Measurements from ENCODE around the gene CNGA1.

CNGA1 gene

GRCh38 chr4:47972181-47972580 lies 44.3 kb downstream of the CNGA1 start:
- Histone ChIP-seq H3K36me3 (ENCODE audit: insufficient read depth, low read length) (no peaks in the 10 kb centered on the region), H3K27me3 (ENCODE audit: insufficient read depth, low read length) (no peaks in the 10 kb centered on the region), H3K27ac (ENCODE audit: low read depth, low read length) (no peak overlapping the region), H3K4me1 (ENCODE audit: insufficient read depth, low read length) (no peaks in the 10 kb centered on the region), H3K4me3 (ENCODE audit: low read length) (no peak overlapping the region), H3K9me3 (ENCODE audit: insufficient read depth, low read depth, low read length) (no peaks in the 10 kb centered on the region), H3K9ac (ENCODE audit: low read depth, low read length) (no peak overlapping the region)
- no CpG with 5 or more reads among the region's 1 CpG for WGBS

- H3K27me3 ChIP-seq (ENCODE audit: insufficient read depth, low read length): no peaks in the 10 kb centered on the region
- no peak overlapping the region for H3K9ac ChIP-seq (ENCODE audit: low read depth, low read length)
- no peak overlapping the region for H3K4me3 ChIP-seq (ENCODE audit: low read length)
- H3K9me3 ChIP-seq (ENCODE audit: insufficient read depth, low read depth, low read length): no peaks in the 10 kb centered on the region
- no peaks in the 10 kb centered on the region for H3K4me1 ChIP-seq (ENCODE audit: insufficient read depth, low read length)
- no peaks in the 10 kb centered on the region for H3K36me3 ChIP-seq (ENCODE audit: insufficient read depth, low read length)
- no peak overlapping the region for H3K27ac ChIP-seq (ENCODE audit: low read depth, low read length)
Measured at GRCh38 chr4:47968847-47969246, 47.6 kb downstream of the CNGA1 start.

GRCh38 chr4:47954677-47955076 lies 61.8 kb downstream of the CNGA1 start:
- peaks cover 4% of the 10 kb centered on the region; the same call in 1 of the 2 replicates for H3K4me1 ChIP-seq (ENCODE audit: insufficient read depth, low read length)
- 86% methylated on average over 5 of the region's 6 CpGs for WGBS

DNA sequence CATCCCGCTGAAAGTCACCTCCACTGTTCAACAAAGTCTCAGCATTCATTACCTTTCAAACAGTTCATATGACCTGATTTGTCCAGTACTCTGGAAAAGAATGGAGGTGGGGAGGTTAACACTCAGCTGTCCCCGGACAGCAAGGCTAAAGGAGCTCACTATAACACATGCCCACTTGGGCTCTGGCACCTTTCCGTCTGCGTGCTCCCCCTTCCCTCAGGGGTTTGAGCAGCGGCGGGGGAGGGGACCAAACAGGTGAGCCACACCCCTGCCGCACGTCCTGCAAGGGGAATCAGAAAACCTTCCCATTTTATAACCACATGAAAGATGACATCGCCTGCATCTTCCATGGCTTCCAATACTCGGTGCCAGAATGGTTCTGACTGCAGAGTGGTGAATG lies 62.2 kb downstream of the CNGA1 start:
- H3K9ac ChIP-seq (ENCODE audit: low read depth, low read length): no peak overlapping the region
- H3K9me3 ChIP-seq (ENCODE audit: insufficient read depth, low read depth, low read length): no peaks in the 10 kb centered on the region
- H3K36me3 ChIP-seq (ENCODE audit: insufficient read depth, low read length): no peaks in the 10 kb centered on the region
- H3K4me1 ChIP-seq (ENCODE audit: insufficient read depth, low read length): peaks cover 4% of the 10 kb centered on the region; the same call in 1 of the 2 replicates
- no peak overlapping the region for H3K27ac ChIP-seq (ENCODE audit: low read depth, low read length)
- H3K4me3 ChIP-seq (ENCODE audit: low read length): no peak overlapping the region
- no peaks in the 10 kb centered on the region for H3K27me3 ChIP-seq (ENCODE audit: insufficient read depth, low read length)
- WGBS: 92% methylated on average over 10 of the region's 10 CpGs

More at GRCh38 chr4:47954677-47955076, 61.8 kb downstream of the CNGA1 start:
- no peaks in the 10 kb centered on the region for H3K9me3 ChIP-seq (ENCODE audit: insufficient read depth, low read depth, low read length)
- H3K27me3 ChIP-seq (ENCODE audit: insufficient read depth, low read length): no peaks in the 10 kb centered on the region
- no peaks in the 10 kb centered on the region for H3K36me3 ChIP-seq (ENCODE audit: insufficient read depth, low read length)
- H3K9ac ChIP-seq (ENCODE audit: low read depth, low read length): no peak overlapping the region
- no peak overlapping the region for H3K27ac ChIP-seq (ENCODE audit: low read depth, low read length)
- H3K4me3 ChIP-seq (ENCODE audit: low read length): no peak overlapping the region

- Histone ChIP-seq H3K9me3 (ENCODE audit: insufficient read depth, low read depth, low read length) (no peaks in the 10 kb centered on the region), H3K36me3 (ENCODE audit: insufficient read depth, low read length) (no peaks in the 10 kb centered on the region), H3K9ac (ENCODE audit: low read depth, low read length) (no peak overlapping the region), H3K27me3 (ENCODE audit: insufficient read depth, low read length) (no peaks in the 10 kb centered on the region), H3K4me1 (ENCODE audit: insufficient read depth, low read length) (peaks cover 5% of the 10 kb centered on the region; the same call in 1 of the 2 replicates), H3K4me3 (ENCODE audit: low read length) (no peak overlapping the region), H3K27ac (ENCODE audit: low read depth, low read length) (no peak overlapping the region)
- WGBS: 91% methylated on average over 4 of the region's 5 CpGs
Measured at GRCh38 chr4:47945930-47946726, 70.4 kb downstream of the CNGA1 start.

DNA sequence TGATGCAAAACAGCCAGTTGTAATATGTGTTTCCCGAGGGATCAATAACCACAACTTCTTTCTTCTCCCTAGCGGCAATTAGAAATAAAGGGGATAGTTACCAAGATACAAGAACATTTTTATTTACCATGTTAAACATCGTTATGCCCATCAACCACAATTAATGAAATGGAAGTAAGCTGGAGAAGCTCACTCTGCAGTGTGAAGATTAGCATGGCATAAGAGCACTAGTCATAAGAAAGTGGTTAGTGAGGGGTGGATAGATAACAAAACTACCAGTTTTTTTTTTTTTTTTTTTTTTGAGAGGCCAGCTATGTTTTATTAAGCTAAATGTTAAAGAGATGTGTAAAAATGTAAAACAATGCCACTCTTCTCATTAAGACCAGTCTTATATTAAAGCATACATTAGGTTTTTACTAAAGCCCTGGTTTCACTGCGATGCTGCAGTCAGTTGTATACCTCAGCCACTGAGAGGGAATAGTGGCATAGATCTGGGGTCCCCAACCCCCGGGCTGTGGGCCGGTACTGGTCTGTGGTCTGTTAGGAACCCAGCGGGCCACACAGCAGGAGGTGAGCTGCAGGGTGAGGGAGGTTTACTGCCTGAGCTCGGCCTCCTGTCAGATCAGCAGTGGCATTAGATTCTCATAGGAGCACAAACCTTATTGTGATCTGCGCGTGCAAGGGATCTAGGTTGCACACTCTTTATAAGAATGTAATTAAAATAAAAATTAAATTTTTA lies 74.2 kb downstream of the CNGA1 start:
- H3K4me3 ChIP-seq (ENCODE audit: low read length): no peak overlapping the region
- no peaks in the 10 kb centered on the region for H3K9me3 ChIP-seq (ENCODE audit: insufficient read depth, low read depth, low read length)
- no peak overlapping the region for H3K27ac ChIP-seq (ENCODE audit: low read depth, low read length)
- no peaks in the 10 kb centered on the region for H3K36me3 ChIP-seq (ENCODE audit: insufficient read depth, low read length)
- no peaks in the 10 kb centered on the region for H3K27me3 ChIP-seq (ENCODE audit: insufficient read depth, low read length)
- no peak overlapping the region for H3K9ac ChIP-seq (ENCODE audit: low read depth, low read length)
- peaks cover 5% of the 10 kb centered on the region; the same call in 1 of the 2 replicates for H3K4me1 ChIP-seq (ENCODE audit: insufficient read depth, low read length)
- 69% methylated on average over 8 of the region's 10 CpGs for WGBS

DNA sequence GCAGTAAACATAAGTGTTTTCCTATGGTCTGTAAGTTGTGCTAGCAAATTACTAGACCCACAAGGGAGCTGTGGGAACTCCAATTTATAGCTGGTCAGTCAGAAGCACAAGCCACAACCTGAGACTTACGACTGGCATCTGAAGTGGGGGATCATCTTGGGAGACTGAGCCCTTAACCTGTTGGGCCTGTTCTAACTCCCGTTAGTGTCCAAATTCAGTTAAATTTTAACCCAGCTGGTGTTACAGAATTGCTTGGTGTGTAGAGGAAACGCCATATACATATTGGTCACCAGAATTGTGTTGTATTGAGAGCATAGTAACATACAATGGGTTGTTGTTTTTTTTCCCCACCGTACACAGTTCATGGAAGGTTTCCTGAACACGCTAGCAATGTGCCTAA lies 77.0 kb downstream of the CNGA1 start:
- Histone ChIP-seq H3K9me3 (ENCODE audit: insufficient read depth, low read depth, low read length) (no peaks in the 10 kb centered on the region), H3K36me3 (ENCODE audit: insufficient read depth, low read length) (no peaks in the 10 kb centered on the region), H3K9ac (ENCODE audit: low read depth, low read length) (no peak overlapping the region), H3K27me3 (ENCODE audit: insufficient read depth, low read length) (no peaks in the 10 kb centered on the region), H3K4me1 (ENCODE audit: insufficient read depth, low read length) (peaks cover 5% of the 10 kb centered on the region; the same call in 1 of the 2 replicates), H3K27ac (ENCODE audit: low read depth, low read length) (no peak overlapping the region), H3K4me3 (ENCODE audit: low read length) (no peak overlapping the region)
- 92% methylated on average over 5 of the region's 5 CpGs for WGBS

GRCh38 chr4:47936336-47936735 lies 80.1 kb downstream of the CNGA1 start:
- H3K27me3 ChIP-seq (ENCODE audit: insufficient read depth, low read length): no peaks in the 10 kb centered on the region
- H3K9ac ChIP-seq (ENCODE audit: low read depth, low read length): no peak overlapping the region
- H3K36me3 ChIP-seq (ENCODE audit: insufficient read depth, low read length): no peaks in the 10 kb centered on the region
- no peaks in the 10 kb centered on the region for H3K9me3 ChIP-seq (ENCODE audit: insufficient read depth, low read depth, low read length)
- H3K4me3 ChIP-seq (ENCODE audit: low read length): no peak overlapping the region
- WGBS: 92% methylated on average over 6 of the region's 6 CpGs
- no peaks in the 10 kb centered on the region for H3K4me1 ChIP-seq (ENCODE audit: insufficient read depth, low read length)
- no peak overlapping the region for H3K27ac ChIP-seq (ENCODE audit: low read depth, low read length)

DNA sequence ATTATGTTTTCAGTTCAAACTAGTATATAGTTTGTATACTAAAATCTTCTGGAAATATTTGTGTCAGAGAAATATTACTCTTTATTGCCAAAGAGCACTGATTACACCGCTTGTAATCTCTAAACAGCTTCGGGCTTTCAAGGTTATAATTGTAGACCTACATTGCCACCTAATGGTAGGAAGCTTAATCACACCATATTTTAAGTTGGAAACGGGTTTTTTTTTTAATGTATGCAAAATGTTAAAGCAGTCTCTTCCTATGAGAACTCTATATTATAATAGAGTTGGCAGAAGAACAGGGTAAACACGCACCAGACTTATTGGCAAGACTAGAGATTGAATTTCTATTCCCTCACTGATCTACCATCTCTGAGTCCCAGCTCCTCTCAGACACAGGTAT lies 82.6 kb downstream of the CNGA1 start:
- Histone ChIP-seq H3K9me3 (ENCODE audit: insufficient read depth, low read depth, low read length) (no peaks in the 10 kb centered on the region), H3K9ac (ENCODE audit: low read depth, low read length) (no peak overlapping the region), H3K27ac (ENCODE audit: low read depth, low read length) (no peak overlapping the region), H3K4me1 (ENCODE audit: insufficient read depth, low read length) (no peaks in the 10 kb centered on the region), H3K36me3 (ENCODE audit: insufficient read depth, low read length) (no peaks in the 10 kb centered on the region), H3K4me3 (ENCODE audit: low read length) (no peak overlapping the region), H3K27me3 (ENCODE audit: insufficient read depth, low read length) (no peaks in the 10 kb centered on the region)
- WGBS: 18% methylated on average over 1 of the region's 4 CpGs

- no peaks in the 10 kb centered on the region for H3K27me3 ChIP-seq (ENCODE audit: insufficient read depth, low read length)
- H3K27ac ChIP-seq (ENCODE audit: low read depth, low read length): no peak overlapping the region
- no peak overlapping the region for H3K9ac ChIP-seq (ENCODE audit: low read depth, low read length)
- H3K4me1 ChIP-seq (ENCODE audit: insufficient read depth, low read length): no peaks in the 10 kb centered on the region
- no peaks in the 10 kb centered on the region for H3K9me3 ChIP-seq (ENCODE audit: insufficient read depth, low read depth, low read length)
- 97% methylated on average over 2 of the region's 2 CpGs for WGBS
- H3K4me3 ChIP-seq (ENCODE audit: low read length): no peak overlapping the region
- H3K36me3 ChIP-seq (ENCODE audit: insufficient read depth, low read length): no peaks in the 10 kb centered on the region
Measured at GRCh38 chr4:47930971-47931804, 85.3 kb downstream of the CNGA1 start.

GRCh38 chr4:47929682-47930201 lies 86.7 kb downstream of the CNGA1 start:
- Histone ChIP-seq H3K27ac (ENCODE audit: low read depth, low read length) (no peak overlapping the region), H3K4me3 (ENCODE audit: low read length) (no peak overlapping the region), H3K9ac (ENCODE audit: low read depth, low read length) (no peak overlapping the region), H3K4me1 (ENCODE audit: insufficient read depth, low read length) (no peaks in the 10 kb centered on the region), H3K27me3 (ENCODE audit: insufficient read depth, low read length) (no peaks in the 10 kb centered on the region), H3K9me3 (ENCODE audit: insufficient read depth, low read depth, low read length) (no peaks in the 10 kb centered on the region), H3K36me3 (ENCODE audit: insufficient read depth, low read length) (no peaks in the 10 kb centered on the region)
- WGBS: 69% methylated on average over 4 of the region's 4 CpGs
